22Rv1 (cell line): ENCODE results near the gene FAXC.

Experiments
- ZFX ChIP-seq: fragments of 450-650 bp; IDR thresholded peaks from 2 replicates; pipeline ENCODE4 v1.6.1; 2017; ENCODE audit warnings: antibody characterized with exemption, borderline replicate concordance
- TF ChIP-seq, protein P1 (sequence below): fragments of 450-650 bp; IDR thresholded peaks from 2 replicates; pipeline ENCODE4 v1.5.1; 2017; ENCODE audit warnings: mild to moderate bottlenecking

DNA sequence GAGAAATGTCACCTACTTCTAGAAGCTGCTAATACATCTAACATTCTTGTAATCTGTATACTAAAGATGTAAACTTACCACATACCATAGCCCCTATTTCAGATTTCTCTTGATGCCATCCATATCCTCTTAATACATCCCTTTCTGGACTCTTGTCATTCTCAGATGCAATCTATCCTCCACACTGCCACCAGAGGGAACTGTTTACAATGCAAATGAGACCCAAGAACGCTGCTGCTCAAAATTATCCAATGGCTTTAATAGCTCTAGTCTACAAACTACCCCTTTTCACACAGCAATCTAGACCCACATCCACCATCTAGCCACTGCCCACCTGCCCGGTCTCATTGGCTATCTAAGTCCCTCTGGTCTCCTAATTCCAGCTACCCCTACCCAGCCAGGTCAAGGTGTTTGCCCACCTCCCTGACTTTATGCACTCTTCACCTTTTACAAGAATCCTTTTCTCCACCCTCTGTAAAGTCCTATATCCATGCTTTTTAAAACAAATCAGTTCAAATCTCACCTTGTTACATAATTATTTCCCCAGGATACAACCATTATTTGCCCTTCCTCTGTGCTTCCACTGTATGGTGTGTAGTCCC lies 14.8 kb downstream of the FAXC start:
- TF ChIP-seq, protein P1, sequence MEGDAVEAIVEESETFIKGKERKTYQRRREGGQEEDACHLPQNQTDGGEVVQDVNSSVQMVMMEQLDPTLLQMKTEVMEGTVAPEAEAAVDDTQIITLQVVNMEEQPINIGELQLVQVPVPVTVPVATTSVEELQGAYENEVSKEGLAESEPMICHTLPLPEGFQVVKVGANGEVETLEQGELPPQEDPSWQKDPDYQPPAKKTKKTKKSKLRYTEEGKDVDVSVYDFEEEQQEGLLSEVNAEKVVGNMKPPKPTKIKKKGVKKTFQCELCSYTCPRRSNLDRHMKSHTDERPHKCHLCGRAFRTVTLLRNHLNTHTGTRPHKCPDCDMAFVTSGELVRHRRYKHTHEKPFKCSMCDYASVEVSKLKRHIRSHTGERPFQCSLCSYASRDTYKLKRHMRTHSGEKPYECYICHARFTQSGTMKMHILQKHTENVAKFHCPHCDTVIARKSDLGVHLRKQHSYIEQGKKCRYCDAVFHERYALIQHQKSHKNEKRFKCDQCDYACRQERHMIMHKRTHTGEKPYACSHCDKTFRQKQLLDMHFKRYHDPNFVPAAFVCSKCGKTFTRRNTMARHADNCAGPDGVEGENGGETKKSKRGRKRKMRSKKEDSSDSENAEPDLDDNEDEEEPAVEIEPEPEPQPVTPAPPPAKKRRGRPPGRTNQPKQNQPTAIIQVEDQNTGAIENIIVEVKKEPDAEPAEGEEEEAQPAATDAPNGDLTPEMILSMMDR = peak; percentile 77
- TF ChIP-seq ZFX = no peak
